K562 (cell line): ENCODE data around the gene DSG1. TPM values are rescaled to one million over a fixed set of nuclear protein-coding genes. Genes with fewer than 3 reads are reported as not detected.

Experiments
- ATAC-seq: fragments of 200-7000 bp; cut with Tn5 transposase; 3 replicates; pipeline ENCODE4 v1.9.1; 2020; ENCODE audit warnings: moderate library complexity
- BruUV-seq: library from RNA; stranded (reverse); fragments of 400-500 nt; replicated peaks from 2 replicates; lab custom pipeline; 2021; lab: Mats Ljungman, UMichigan
- CTCF ChIA-PET: fragments of 300-600 bp; formaldehyde crosslinking; extraction: SDS; loops from one replicate; lab custom pipeline; 2021; ENCODE audit warnings: low intra/inter-chr PET ratio; lab: Yijun Ruan, JAX
- POLR2A ChIA-PET: fragments of 300-600, 350-650 bp; sonication (Branson Sonifier 250); formaldehyde crosslinking; extraction: SDS; loops from one replicate; lab custom pipeline; 2021; ENCODE audit warnings: antibody characterized with exemption, inconsistent platforms; lab: Yijun Ruan, JAX
- DNase-seq, 4 experiments: peaks; one replicate each; pipeline versions ENCODE4 v3.0.0 to v3.0.0-alpha.2; 2011 to 2018; ENCODE audit warnings: low spot score in 3 of 4, mixed read lengths in 3 of 4; ENCODE audit errors: extremely low read depth in 1 of 4
- FAIRE-seq: peaks from 2 replicates; lab custom pipeline; 2011; peaks lifted over from hg19 to GRCh38; lab: Jason Lieb, UNC
- H2AFZ ChIP-seq: 2 replicates; pipeline ENCODE4 v1.6.0; 2011; ENCODE audit warnings: low read depth, low read length, control low read depth, inconsistent platforms
- H3K27ac ChIP-seq: fragments of 200-600 bp; 3 replicates; pipeline ENCODE4 v1.8.0; 2011; ENCODE audit warnings: low read depth, mild to moderate bottlenecking, control low read depth, inconsistent platforms, low read length, moderate library complexity, mixed read lengths; ENCODE audit errors: extremely low read depth
- H3K27me3 ChIP-seq, 2 experiments: fragments of 300-600 bp in 1 of 2; 2 replicates in 1 of 2; 3 replicates in 1 of 2; pipeline versions ENCODE4 v1.6.0 to v1.8.0; 2011; ENCODE audit warnings: inconsistent platforms in 2 of 2, low read length in 2 of 2, mild to moderate bottlenecking in 1 of 2, mixed read lengths in 1 of 2, moderate library complexity in 1 of 2; ENCODE audit not compliant: control insufficient read depth in 2 of 2, insufficient read depth in 2 of 2
- H3K36me3 ChIP-seq: fragments of 300-600 bp; 3 replicates; pipeline ENCODE4 v1.8.0; 2011; ENCODE audit warnings: mild to moderate bottlenecking, low read length, inconsistent platforms; ENCODE audit not compliant: control insufficient read depth, insufficient read depth
- H3K4me1 ChIP-seq, 2 experiments: fragments of 200-600 bp in 1 of 2; replicated peaks in 1 of 2; 2 replicates in 1 of 2; 3 replicates in 1 of 2; pipeline versions ENCODE4 v1.5.1 to v1.8.0; 2011; ENCODE audit warnings: inconsistent platforms in 2 of 2, low read length in 2 of 2, mild to moderate bottlenecking in 1 of 2, mixed read lengths in 1 of 2, moderate library complexity in 1 of 2; ENCODE audit not compliant: control insufficient read depth in 2 of 2, insufficient read depth in 2 of 2
- H3K4me2 ChIP-seq: 2 replicates; pipeline ENCODE4 v1.6.1; 2011; ENCODE audit warnings: low read length, control low read depth, inconsistent platforms, mixed read lengths; ENCODE audit not compliant: insufficient read depth
- H3K4me3 ChIP-seq: fragments of 200-600 bp; sonication (generic), shearing (Covaris generic); 2 replicates; pipeline ENCODE4 v1.5.1; 2016; ENCODE audit warnings: control low read depth, inconsistent platforms
- H3K79me2 ChIP-seq: fragments of 200-600 bp; 3 replicates; pipeline ENCODE4 v1.8.0; 2011; ENCODE audit warnings: low read length, inconsistent platforms; ENCODE audit not compliant: control insufficient read depth, insufficient read depth
- H3K9ac ChIP-seq, 2 experiments: 2 replicates each; pipeline versions ENCODE4 v1.6.0 to v1.6.1; 2011; ENCODE audit warnings: low read depth in 2 of 2, low read length in 2 of 2, control low read depth in 1 of 2, inconsistent platforms in 1 of 2, mild to moderate bottlenecking in 1 of 2, mixed read lengths in 1 of 2; ENCODE audit not compliant: insufficient read depth in 1 of 2
- H3K9me1 ChIP-seq: one replicate; pipeline ENCODE4 v1.6.0; 2011; ENCODE audit warnings: inconsistent platforms, mild to moderate bottlenecking, low read length, moderate library complexity; ENCODE audit not compliant: control insufficient read depth, insufficient read depth
- H3K9me3 ChIP-seq: replicated peaks from 2 replicates; pipeline ENCODE4 v1.5.1; 2011; ENCODE audit warnings: low read depth, low read length, inconsistent platforms; ENCODE audit not compliant: control insufficient read depth, insufficient read depth
- H4K20me1 ChIP-seq: replicated peaks from 2 replicates; pipeline ENCODE4 v1.6.1; 2011; ENCODE audit warnings: low read length, inconsistent platforms, mixed read lengths; ENCODE audit not compliant: control insufficient read depth, insufficient read depth
- POLR2G ChIP-seq: fragments of 200-400 bp; formaldehyde crosslinking; IDR thresholded peaks from 2 replicates; pipeline ENCODE4 v1.6.1; 2017; ENCODE audit warnings: low read depth, mild to moderate bottlenecking, antibody characterized with exemption, low read length, moderate library complexity
- THRAP3 ChIP-seq: fragments of 450-650 bp; IDR thresholded peaks from 2 replicates; pipeline ENCODE4 v1.6.1; 2016; ENCODE audit warnings: mild to moderate bottlenecking, inconsistent platforms, borderline replicate concordance
- ZNF174 ChIP-seq: fragments of 250-450 bp; sonication (Bioruptor Pico); IDR thresholded peaks from 2 replicates; pipeline ENCODE4 v1.4.0; 2020; ENCODE audit warnings: mild to moderate bottlenecking
- WGBS: fragments of 100-300 bp; shearing (Covaris generic); methylation state at CpG from one replicate; pipeline ENCODE4 v1.1.6; 2016; ENCODE audit warnings: low coverage, mixed read lengths; ENCODE audit not compliant: insufficient coverage; ENCODE audit errors: missing lambda C conversion rate; 5-methylcytosine and 5-hydroxymethylcytosine counted together
- in situ Hi-C: fragments of 300-500 bp; cut with MboI; formaldehyde crosslinking; loops from 4 replicates; pipeline ENCODE4 v1.15.0; 2018; ENCODE audit warnings: inconsistent platforms, mixed read lengths
- intact Hi-C: fragments of 100-400 bp; cut with micrococcal nuclease; formaldehyde crosslinking; loops from 2 replicates; pipeline ENCODE4 v1.14.2; 2022
- polyA plus RNA-seq, 8 experiments: library from polyadenylated mRNA; depleted of rRNA in 4 of 8; stranded (reverse) in 5 of 8; unstranded in 3 of 8; fragments of >200 nt; fragmentation: Nextera tagmentation in 2 of 8; fragmentation: Illumina TruSeq in 1 of 8; extraction: Ambion mirVana in 2 of 8; extraction: Trizol in 1 of 8; gene quantifications; 2 replicates each; pipeline versions ENCODE4 v1.2.1 to v1.2.3, GENCODE V29; 2011 to 2014; ENCODE audit warnings: inconsistent platforms in 1 of 8, missing spikeins in 1 of 8
- total RNA-seq, 7 experiments: library from RNA; depleted of rRNA in 6 of 7; stranded (reverse); fragments of >200 nt in 6 of 7; fragmentation: Illumina TruSeq in 2 of 7; extraction: Trizol in 2 of 7; gene quantifications; 2 replicates each; pipeline versions ENCODE4 v1.2.1 to v1.2.3, GENCODE V29; 2011 to 2021; ENCODE audit warnings: low replicate concordance in 1 of 7
- TF ChIP-seq, protein P1 (sequence below): fragments of 250-450 bp; sonication (Bioruptor Pico); IDR thresholded peaks from 2 replicates; pipeline ENCODE4 v1.5.0; 2020; ENCODE audit warnings: mild to moderate bottlenecking, borderline replicate concordance
- TF ChIP-seq, protein P2 (sequence below): fragments of 250-450 bp; sonication (Bioruptor Pico); IDR thresholded peaks from 2 replicates; pipeline ENCODE4 v1.5.0; 2021; ENCODE audit warnings: mild to moderate bottlenecking, borderline replicate concordance
- TF ChIP-seq, protein P3 (sequence below): fragments of 450-650 bp; IDR thresholded peaks from 2 replicates; pipeline ENCODE4 v1.6.1; 2016; ENCODE audit warnings: borderline replicate concordance

Gene DSG1
- total and polyA plus RNA-seq, 9 of the 15 experiments (the other 6 are each of a cell fraction or from before 2014, with no cell fraction given): 0.03 to 0.26 (median 0.15) TPM; not detected in 1

DNA sequence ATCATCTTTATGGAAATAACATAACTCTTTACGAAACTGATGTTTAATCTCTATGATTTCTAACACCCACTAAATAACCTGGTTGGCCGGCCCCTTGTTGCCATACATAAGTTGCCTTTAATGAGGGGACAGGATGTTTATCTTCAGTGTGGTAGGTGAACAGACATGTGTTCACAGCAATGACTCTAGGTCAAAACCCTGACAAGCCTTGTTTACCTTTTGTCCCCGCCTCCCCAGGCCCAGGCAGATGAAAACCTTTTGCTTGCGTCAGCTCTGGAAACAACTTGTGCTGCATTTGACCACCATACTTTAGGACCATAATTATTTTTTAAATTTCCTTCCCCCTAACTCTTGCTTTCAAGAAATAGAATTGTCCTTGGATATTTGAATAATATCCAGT, 55.7 kb downstream of the DSG1 start:
- 8% methylated on average over 4 of the region's 4 CpGs for WGBS
- H3K9me1 ChIP-seq: no peaks in the 10 kb centered on the region
- in situ Hi-C loops: no loop called here
- no peak for FAIRE-seq
- no peaks in the 10 kb centered on the region; a peak in 1 of 5 replicates for H3K27me3 ChIP-seq
- H3K9ac ChIP-seq: no peak overlapping the region
- H4K20me1 ChIP-seq: no peaks in the 10 kb centered on the region
- no peaks in the 10 kb centered on the region for H3K9me3 ChIP-seq
- no peak overlapping the region for H3K4me2 ChIP-seq
- intact Hi-C loops: no loop called here
- no peak overlapping the region for H3K4me3 ChIP-seq
- no TSS peak for BruUV-seq
- H3K27ac ChIP-seq: no peak overlapping the region
- no peaks in the 10 kb centered on the region for H3K79me2 ChIP-seq
- no peaks in the 10 kb centered on the region for H3K36me3 ChIP-seq
- H3K4me1 ChIP-seq: no peaks in the 10 kb centered on the region
- CTCF ChIA-PET: no interaction called here
- ATAC-seq: no peak
- no peak for DNase-seq
- POLR2A ChIA-PET: interaction anchor here (1.3 kb wide), 1 partner anchor 10 kb away, joined by 3 read pairs; no protein-coding TSS in a partner anchor
- no peak overlapping the region for H2AFZ ChIP-seq
- TF ChIP-seq ZNF174 (CRISPR knock-in tag) (no peak), POLR2G (no peak), THRAP3 (no peak)
- TF ChIP-seq, protein P1, sequence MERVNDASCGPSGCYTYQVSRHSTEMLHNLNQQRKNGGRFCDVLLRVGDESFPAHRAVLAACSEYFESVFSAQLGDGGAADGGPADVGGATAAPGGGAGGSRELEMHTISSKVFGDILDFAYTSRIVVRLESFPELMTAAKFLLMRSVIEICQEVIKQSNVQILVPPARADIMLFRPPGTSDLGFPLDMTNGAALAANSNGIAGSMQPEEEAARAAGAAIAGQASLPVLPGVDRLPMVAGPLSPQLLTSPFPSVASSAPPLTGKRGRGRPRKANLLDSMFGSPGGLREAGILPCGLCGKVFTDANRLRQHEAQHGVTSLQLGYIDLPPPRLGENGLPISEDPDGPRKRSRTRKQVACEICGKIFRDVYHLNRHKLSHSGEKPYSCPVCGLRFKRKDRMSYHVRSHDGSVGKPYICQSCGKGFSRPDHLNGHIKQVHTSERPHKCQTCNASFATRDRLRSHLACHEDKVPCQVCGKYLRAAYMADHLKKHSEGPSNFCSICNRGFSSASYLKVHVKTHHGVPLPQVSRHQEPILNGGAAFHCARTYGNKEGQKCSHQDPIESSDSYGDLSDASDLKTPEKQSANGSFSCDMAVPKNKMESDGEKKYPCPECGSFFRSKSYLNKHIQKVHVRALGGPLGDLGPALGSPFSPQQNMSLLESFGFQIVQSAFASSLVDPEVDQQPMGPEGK: no peak
- TF ChIP-seq, protein P2, sequence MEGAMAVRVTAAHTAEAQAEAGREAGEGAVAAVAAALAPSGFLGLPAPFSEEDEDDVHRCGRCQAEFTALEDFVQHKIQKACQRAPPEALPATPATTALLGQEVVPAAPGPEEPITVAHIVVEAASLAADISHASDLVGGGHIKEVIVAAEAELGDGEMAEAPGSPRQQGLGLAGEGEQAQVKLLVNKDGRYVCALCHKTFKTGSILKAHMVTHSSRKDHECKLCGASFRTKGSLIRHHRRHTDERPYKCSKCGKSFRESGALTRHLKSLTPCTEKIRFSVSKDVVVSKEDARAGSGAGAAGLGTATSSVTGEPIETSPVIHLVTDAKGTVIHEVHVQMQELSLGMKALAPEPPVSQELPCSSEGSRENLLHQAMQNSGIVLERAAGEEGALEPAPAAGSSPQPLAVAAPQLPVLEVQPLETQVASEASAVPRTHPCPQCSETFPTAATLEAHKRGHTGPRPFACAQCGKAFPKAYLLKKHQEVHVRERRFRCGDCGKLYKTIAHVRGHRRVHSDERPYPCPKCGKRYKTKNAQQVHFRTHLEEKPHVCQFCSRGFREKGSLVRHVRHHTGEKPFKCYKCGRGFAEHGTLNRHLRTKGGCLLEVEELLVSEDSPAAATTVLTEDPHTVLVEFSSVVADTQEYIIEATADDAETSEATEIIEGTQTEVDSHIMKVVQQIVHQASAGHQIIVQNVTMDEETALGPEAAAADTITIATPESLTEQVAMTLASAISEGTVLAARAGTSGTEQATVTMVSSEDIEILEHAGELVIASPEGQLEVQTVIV (CRISPR knock-in tag): no peak
- TF ChIP-seq, protein P3, sequence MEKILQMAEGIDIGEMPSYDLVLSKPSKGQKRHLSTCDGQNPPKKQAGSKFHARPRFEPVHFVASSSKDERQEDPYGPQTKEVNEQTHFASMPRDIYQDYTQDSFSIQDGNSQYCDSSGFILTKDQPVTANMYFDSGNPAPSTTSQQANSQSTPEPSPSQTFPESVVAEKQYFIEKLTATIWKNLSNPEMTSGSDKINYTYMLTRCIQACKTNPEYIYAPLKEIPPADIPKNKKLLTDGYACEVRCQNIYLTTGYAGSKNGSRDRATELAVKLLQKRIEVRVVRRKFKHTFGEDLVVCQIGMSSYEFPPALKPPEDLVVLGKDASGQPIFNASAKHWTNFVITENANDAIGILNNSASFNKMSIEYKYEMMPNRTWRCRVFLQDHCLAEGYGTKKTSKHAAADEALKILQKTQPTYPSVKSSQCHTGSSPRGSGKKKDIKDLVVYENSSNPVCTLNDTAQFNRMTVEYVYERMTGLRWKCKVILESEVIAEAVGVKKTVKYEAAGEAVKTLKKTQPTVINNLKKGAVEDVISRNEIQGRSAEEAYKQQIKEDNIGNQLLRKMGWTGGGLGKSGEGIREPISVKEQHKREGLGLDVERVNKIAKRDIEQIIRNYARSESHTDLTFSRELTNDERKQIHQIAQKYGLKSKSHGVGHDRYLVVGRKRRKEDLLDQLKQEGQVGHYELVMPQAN: no peak
